SU-DHL-6 (cell line): ENCODE results near the gene PDCD1LG2.

Experiments used
- H2AFZ ChIP-seq: fragments of 200-600 bp; sonication (generic); 2 replicates; pipeline ENCODE4 v1.6.1; 2014; ENCODE audit warnings: low read depth, mild to moderate bottlenecking, moderate library complexity, mixed read lengths, antibody characterized with exemption, low read length; ENCODE audit not compliant: severe bottlenecking
- H3F3A ChIP-seq: fragments of 200-600 bp; shearing (Covaris generic); 2 replicates; pipeline ENCODE4 v1.6.0; 2016; ENCODE audit warnings: antibody characterized with exemption, mild to moderate bottlenecking; ENCODE audit not compliant: insufficient read depth
- H3K27ac ChIP-seq: fragments of 200-600 bp; sonication (generic); 2 replicates; pipeline ENCODE4 v1.5.1; 2016; ENCODE audit warnings: low read depth, mild to moderate bottlenecking, low read length, moderate library complexity, mixed read lengths
- H3K27me3 ChIP-seq: fragments of 200-600 bp; sonication (generic), shearing (Covaris generic); 2 replicates; pipeline ENCODE4 v1.6.0; 2014; ENCODE audit warnings: mild to moderate bottlenecking, low read length
- H3K36me3 ChIP-seq: fragments of 200-600 bp; sonication (generic); 2 replicates; pipeline ENCODE4 v1.6.1; 2014; ENCODE audit warnings: mild to moderate bottlenecking, low read length, mixed read lengths
- H3K4me2 ChIP-seq: fragments of 300-600, 200-600 bp; shearing (Covaris generic), sonication (generic); 2 replicates; pipeline ENCODE4 v1.6.0; 2014; ENCODE audit warnings: low read length, low read depth, mild to moderate bottlenecking; ENCODE audit not compliant: poor library complexity, severe bottlenecking
- H3K4me3 ChIP-seq: fragments of 200-600 bp; sonication (generic); 2 replicates; pipeline ENCODE4 v1.5.1; 2014; ENCODE audit warnings: antibody characterized with exemption, low read length, mild to moderate bottlenecking, mixed read lengths; ENCODE audit not compliant: insufficient read depth, poor library complexity, severe bottlenecking
- H3K79me2 ChIP-seq: fragments of 200-600 bp; sonication (generic); 2 replicates; pipeline ENCODE4 v1.6.1; 2014; ENCODE audit warnings: mild to moderate bottlenecking, low read length, moderate library complexity; ENCODE audit not compliant: insufficient read depth
- H3K9ac ChIP-seq: fragments of 200-600 bp; sonication (generic); 2 replicates; pipeline ENCODE4 v1.7.0; 2014; ENCODE audit warnings: mild to moderate bottlenecking, low read length
- H3K9me2 ChIP-seq: fragments of 200-600 bp; sonication (generic); replicated peaks from 2 replicates; pipeline ENCODE4 v1.6.1; 2014; ENCODE audit warnings: low read length; ENCODE audit not compliant: insufficient read depth
- H3K9me3 ChIP-seq: fragments of 200-600 bp; sonication (generic); 2 replicates; pipeline ENCODE4 v1.6.1; 2014; ENCODE audit warnings: low read length, mixed read lengths; ENCODE audit not compliant: insufficient read depth
- H4K20me1 ChIP-seq: fragments of 200-600 bp; sonication (generic); 2 replicates; pipeline ENCODE4 v1.6.1; 2014; ENCODE audit warnings: low read depth, mild to moderate bottlenecking, antibody characterized with exemption, low read length, moderate library complexity, mixed read lengths
- CTCF ChIP-seq: fragments of 200-600 bp; sonication (generic); IDR thresholded peaks from one replicate; pipeline ENCODE4 v1.5.1; 2017; ENCODE audit warnings: antibody characterized with exemption, mild to moderate bottlenecking, low read length, moderate library complexity; ENCODE audit not compliant: insufficient read depth, poor library complexity, severe bottlenecking
- EZH2phosphoT487 ChIP-seq: fragments of 200-600 bp; sonication (generic), shearing (Covaris generic); conservative IDR thresholded peaks from 2 replicates; pipeline ENCODE4 v1.6.1; 2018; ENCODE audit warnings: mild to moderate bottlenecking, antibody characterized with exemption, low read length, moderate library complexity, mixed read lengths

Gene PDCD1LG2

GRCh38 chr9:5578018-5578697, 67.8 kb downstream of the PDCD1LG2 start:
- no peaks in the 10 kb centered on the region for H3K9me2 ChIP-seq
- no peaks in the 10 kb centered on the region for H3K9me3 ChIP-seq
- no peaks in the 10 kb centered on the region for H3K79me2 ChIP-seq
- H3K4me2 ChIP-seq: no peak overlapping the region
- no peaks in the 10 kb centered on the region for H3K36me3 ChIP-seq
- H3K27ac ChIP-seq: no peak overlapping the region
- H4K20me1 ChIP-seq: no peaks in the 10 kb centered on the region
- no peak for TF ChIP-seq CTCF
- H2AFZ ChIP-seq: no peak overlapping the region
- no peak overlapping the region for H3K4me3 ChIP-seq
- no peak overlapping the region for H3K9ac ChIP-seq
- no peaks in the 10 kb centered on the region for H3F3A ChIP-seq
- no peaks in the 10 kb centered on the region for H3K27me3 ChIP-seq

- Histone ChIP-seq H3K4me3 (no peak overlapping the region), H3K4me2 (no peak overlapping the region), H3K9me3 (no peaks in the 10 kb centered on the region), H3K9me2 (no peaks in the 10 kb centered on the region), H3K36me3 (no peaks in the 10 kb centered on the region), H3K27ac (no peak overlapping the region), H3K27me3 (no peaks in the 10 kb centered on the region), H3F3A (no peaks in the 10 kb centered on the region), H3K9ac (no peak overlapping the region), H4K20me1 (no peaks in the 10 kb centered on the region), H2AFZ (no peak overlapping the region), H3K79me2 (no peaks in the 10 kb centered on the region)
- TF ChIP-seq CTCF: no peak
- no peak for TF ChIP-seq EZH2phosphoT487
These were observed 68.4 kb downstream of the PDCD1LG2 start for GRCh38 chr9:5578698-5579085.

- TF ChIP-seq CTCF (no peak), EZH2phosphoT487 (no peak)
- Histone ChIP-seq H4K20me1 (no peaks in the 10 kb centered on the region), H3K79me2 (no peaks in the 10 kb centered on the region), H3K4me3 (no peak overlapping the region), H3K9me3 (no peaks in the 10 kb centered on the region), H3K9me2 (no peaks in the 10 kb centered on the region), H3K9ac (no peak overlapping the region), H3F3A (no peaks in the 10 kb centered on the region), H3K36me3 (no peaks in the 10 kb centered on the region), H3K27ac (no peak overlapping the region), H3K27me3 (no peaks in the 10 kb centered on the region), H3K4me2 (no peak overlapping the region), H2AFZ (no peak overlapping the region)
These were observed 69.5 kb downstream of the PDCD1LG2 start for GRCh38 chr9:5579881-5580280.
